Brain microvascular endothelial cell (primary cell): ENCODE measurements around the gene SLC7A14.
A peak's percentile ranks its signal among the peaks of the same experiment; 100 is the strongest.

ENCODE experiments used
- DNase-seq: peaks from one replicate; pipeline ENCODE4 v3.0.0-alpha.2; 2020
- H3K27ac ChIP-seq: fragments of 250-450 bp; sonication (Bioruptor Pico); 2 replicates; pipeline ENCODE4 v1.5.1; 2020; ENCODE audit warnings: mild to moderate bottlenecking, moderate library complexity
- H3K27me3 ChIP-seq: fragments of 250-450 bp; sonication (Bioruptor Pico); replicated peaks from 2 replicates; pipeline ENCODE4 v1.5.1; 2020; ENCODE audit warnings: mild to moderate bottlenecking
- H3K36me3 ChIP-seq: fragments of 250-450 bp; sonication (Bioruptor Pico); replicated peaks from 2 replicates; pipeline ENCODE4 v1.5.1; 2020; ENCODE audit warnings: mild to moderate bottlenecking
- H3K4me3 ChIP-seq: 2 replicates; pipeline ENCODE4 v1.5.1; 2011; ENCODE audit warnings: low read depth, mild to moderate bottlenecking, control low read depth, low read length, moderate library complexity
- CTCF ChIP-seq: IDR thresholded peaks from 2 replicates; pipeline ENCODE4 v1.5.1; 2011; ENCODE audit warnings: low read depth, mild to moderate bottlenecking, moderate library complexity, low read length, control low read depth, inconsistent platforms; ENCODE audit errors: missing control alignments
- in situ Hi-C: cut with HindIII; loops from 2 replicates; pipeline ENCODE4 v1.10.0; 2017; ENCODE audit warnings: low sequenced_read_pairs, low pct_ligation_motif_present

Gene SLC7A14

DNA sequence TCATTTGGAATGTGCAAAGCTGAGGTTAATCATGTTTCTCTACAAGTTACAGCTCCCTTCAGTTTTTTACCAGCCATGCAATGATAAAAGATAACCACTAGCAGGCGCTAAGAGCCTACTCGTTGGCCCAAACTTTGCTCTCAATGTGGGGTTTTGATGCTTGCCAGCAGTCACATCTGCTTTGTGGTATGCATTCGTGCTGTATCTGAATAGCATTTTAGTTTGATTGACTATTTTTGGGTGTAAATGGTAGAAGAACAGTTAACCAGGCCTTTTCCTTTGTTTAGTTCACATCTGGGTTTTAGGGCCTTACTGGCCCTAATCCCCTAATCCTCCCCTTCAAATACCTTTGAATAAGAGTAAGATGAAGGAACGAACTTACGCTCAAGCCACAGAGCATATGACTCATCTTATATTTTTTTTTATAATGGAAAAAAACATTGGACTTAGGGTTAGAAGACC lies 171.6 kb downstream of the SLC7A14 start:
- H3K36me3 ChIP-seq: no peaks in the 10 kb centered on the region
- H3K4me3 ChIP-seq: no peak overlapping the region
- peak; percentile 76 for DNase-seq
- TF ChIP-seq CTCF: peak; percentile 96
- no peaks in the 10 kb centered on the region for H3K27me3 ChIP-seq
- in situ Hi-C loops: no loop called here
- peak overlapping the region; percentile 53 for H3K27ac ChIP-seq

GRCh38 chr3:170413291-170413690 lies 172.6 kb downstream of the SLC7A14 start:
- H3K36me3 ChIP-seq: no peaks in the 10 kb centered on the region
- in situ Hi-C loops: no loop called here
- no peak overlapping the region for H3K4me3 ChIP-seq
- no peak for TF ChIP-seq CTCF
- no peak for DNase-seq
- no peak overlapping the region for H3K27ac ChIP-seq
- H3K27me3 ChIP-seq: no peaks in the 10 kb centered on the region

DNA sequence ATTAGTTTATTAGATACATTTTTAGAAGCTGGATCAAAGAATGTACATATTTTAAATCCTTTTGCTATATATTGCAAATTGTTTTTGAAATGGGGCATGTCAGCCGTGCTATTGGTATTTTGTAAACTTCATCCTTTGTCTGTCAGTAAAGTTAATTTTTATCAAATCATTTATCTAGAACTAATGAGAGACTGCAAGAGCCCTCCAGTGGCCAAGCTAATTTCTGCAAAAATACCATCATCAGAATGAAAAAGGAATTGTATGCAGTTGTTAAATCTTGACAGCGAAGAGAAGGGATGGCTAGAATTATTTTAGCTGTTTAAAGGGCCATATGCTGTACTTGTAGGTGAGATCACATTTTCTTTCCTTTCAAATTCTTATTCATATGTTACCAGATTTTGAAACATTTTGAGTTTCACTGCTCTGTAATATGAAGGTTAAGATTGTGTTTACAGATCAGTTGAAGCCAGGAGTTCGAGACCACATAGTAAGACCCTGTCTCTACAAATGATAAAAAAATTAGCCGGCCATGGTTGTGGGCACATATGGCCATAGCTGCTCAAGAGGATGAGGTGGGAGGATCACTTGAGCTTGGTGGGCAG lies 175.3 kb downstream of the SLC7A14 start:
- Histone ChIP-seq H3K36me3 (no peaks in the 10 kb centered on the region), H3K27me3 (no peaks in the 10 kb centered on the region)

More for the DNA sequence above, 175.3 kb downstream of the SLC7A14 start:
- no peak overlapping the region for H3K4me3 ChIP-seq
- H3K27ac ChIP-seq: no peak overlapping the region
- no peak for DNase-seq
- in situ Hi-C loops: no loop called here
- TF ChIP-seq CTCF: peak; percentile 69
